Measurements from ENCODE around the gene ZXDA. TPM values are rescaled to one million over a fixed set of nuclear protein-coding genes. Genes with fewer than 3 reads are reported as not detected.

ZXDA gene
- total RNA-seq, 1 donor from 2014 or later, result 4.0 TPM

DNA sequence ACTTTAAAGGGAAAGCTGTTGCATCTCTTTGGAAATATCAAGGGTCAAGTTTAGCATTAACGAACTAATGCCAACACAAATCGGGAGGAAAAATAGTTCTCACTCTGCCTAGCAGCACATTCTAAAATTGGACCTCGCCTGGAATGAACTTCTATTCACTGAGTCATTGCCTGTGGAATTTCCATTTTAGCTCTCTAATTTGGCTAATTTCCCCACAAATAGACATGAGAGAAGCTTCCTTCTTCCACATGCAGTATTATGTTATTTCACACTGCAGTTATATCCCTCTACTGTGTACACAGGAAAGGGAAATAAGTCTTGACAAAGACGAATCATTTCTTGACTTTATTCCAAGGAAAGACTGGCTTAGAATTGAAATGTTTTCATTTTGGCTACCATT, 9.3 kb downstream of the ZXDA start:
- Histone ChIP-seq H3K4me1 (peaks cover 58% of the 10 kb centered on the region), H3K9me3 (replicated peaks) (no peaks in the 10 kb centered on the region), H3K4me3 (peak overlapping the region; percentile 45), H3K27me3 (ENCODE audit: low read depth) (no peaks in the 10 kb centered on the region), H3K27ac (replicated peaks) (peak overlapping the region; percentile 82), H3K36me3 (no peaks in the 10 kb centered on the region)
- TF ChIP-seq, protein P1, sequence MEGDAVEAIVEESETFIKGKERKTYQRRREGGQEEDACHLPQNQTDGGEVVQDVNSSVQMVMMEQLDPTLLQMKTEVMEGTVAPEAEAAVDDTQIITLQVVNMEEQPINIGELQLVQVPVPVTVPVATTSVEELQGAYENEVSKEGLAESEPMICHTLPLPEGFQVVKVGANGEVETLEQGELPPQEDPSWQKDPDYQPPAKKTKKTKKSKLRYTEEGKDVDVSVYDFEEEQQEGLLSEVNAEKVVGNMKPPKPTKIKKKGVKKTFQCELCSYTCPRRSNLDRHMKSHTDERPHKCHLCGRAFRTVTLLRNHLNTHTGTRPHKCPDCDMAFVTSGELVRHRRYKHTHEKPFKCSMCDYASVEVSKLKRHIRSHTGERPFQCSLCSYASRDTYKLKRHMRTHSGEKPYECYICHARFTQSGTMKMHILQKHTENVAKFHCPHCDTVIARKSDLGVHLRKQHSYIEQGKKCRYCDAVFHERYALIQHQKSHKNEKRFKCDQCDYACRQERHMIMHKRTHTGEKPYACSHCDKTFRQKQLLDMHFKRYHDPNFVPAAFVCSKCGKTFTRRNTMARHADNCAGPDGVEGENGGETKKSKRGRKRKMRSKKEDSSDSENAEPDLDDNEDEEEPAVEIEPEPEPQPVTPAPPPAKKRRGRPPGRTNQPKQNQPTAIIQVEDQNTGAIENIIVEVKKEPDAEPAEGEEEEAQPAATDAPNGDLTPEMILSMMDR (IDR thresholded peaks at IDR 0.05; ENCODE audit: borderline replicate concordance), result no peak
- no peak for DNase-seq
- intact Hi-C loops (cut with micrococcal nuclease), result loop anchor here (10.0 kb wide), 1 partner anchor 306 kb away; the partner anchor contains the start of gene ZXDB

DNA sequence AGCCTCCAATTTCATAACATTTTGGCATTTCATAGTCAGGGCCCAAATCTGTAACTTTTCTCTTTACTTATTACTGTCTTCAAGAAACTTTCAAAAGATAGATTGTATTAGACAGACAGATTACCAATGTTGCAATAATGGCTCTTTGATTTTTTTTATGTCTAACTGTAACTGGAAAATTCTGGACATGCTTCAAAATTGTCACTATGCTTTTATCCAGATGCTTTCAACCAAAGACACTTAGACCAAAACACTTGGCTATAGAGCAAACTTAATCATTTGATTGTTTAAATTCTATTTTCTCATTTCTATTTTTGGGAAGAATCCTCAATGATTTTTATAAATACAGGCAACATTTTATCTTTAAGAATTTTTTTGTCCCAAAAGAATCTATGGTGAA, 10.4 kb downstream of the ZXDA start:
- Histone ChIP-seq H3K36me3 (no peaks in the 10 kb centered on the region), H3K9me3 (replicated peaks) (no peaks in the 10 kb centered on the region), H3K4me1 (peaks cover 50% of the 10 kb centered on the region), H3K27ac (replicated peaks) (peak overlapping the region; percentile 82), H3K27me3 (ENCODE audit: low read depth) (no peaks in the 10 kb centered on the region), H3K4me3 (no peak overlapping the region)
- TF ChIP-seq, protein P1 (IDR thresholded peaks at IDR 0.05; ENCODE audit: borderline replicate concordance), result no peak
- intact Hi-C loops (cut with micrococcal nuclease), result loop anchor here (10.0 kb wide), 1 partner anchor 305 kb away; the partner anchor contains the start of gene ZXDB
- no peak for DNase-seq

DNA sequence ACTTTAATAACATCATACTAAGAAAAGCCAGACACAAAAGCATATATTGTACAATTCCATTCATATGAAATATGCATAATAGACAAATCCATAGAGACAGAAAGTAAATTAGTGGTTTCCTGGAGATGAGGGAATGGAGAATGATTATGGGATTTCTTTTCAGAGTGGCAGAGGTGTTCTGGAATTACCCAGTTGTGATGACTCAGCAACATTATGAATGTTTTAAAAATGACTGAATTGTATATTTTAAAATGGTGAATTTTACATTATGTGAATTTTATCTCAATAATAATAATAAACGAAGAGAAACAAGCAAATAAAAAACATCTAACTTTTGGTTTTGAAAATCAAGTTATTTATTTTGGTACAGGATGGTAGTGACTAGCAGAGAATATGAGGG, 11.2 kb downstream of the ZXDA start:
- Histone ChIP-seq H3K9me3 (replicated peaks) (no peaks in the 10 kb centered on the region), H3K4me3 (no peak overlapping the region), H3K4me1 (peaks cover 45% of the 10 kb centered on the region), H3K36me3 (no peaks in the 10 kb centered on the region), H3K27ac (replicated peaks) (no peak overlapping the region), H3K27me3 (ENCODE audit: low read depth) (no peaks in the 10 kb centered on the region)
- intact Hi-C loops (cut with micrococcal nuclease), result no loop called here
- TF ChIP-seq, protein P1 (IDR thresholded peaks at IDR 0.05; ENCODE audit: borderline replicate concordance), result no peak
- DNase-seq, result no peak

DNA sequence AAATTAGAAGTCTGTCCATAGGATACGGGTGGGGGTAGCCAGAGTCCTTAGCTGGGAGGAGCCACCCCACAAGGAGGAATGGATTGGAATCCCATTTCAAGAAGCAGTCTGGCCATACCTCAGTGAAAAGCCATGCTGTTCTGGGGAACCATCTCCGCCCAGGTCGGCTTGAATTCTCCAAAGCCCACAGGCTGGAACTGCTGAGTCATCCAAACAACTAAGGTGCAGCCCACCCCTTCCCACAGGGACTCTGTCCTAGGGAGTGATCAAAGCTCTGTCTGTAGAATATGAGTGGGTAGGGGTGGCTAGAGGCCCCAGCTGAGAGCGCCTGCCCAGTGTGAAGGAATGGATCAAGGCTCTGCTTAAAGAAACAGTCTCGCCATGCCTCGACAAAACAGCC, 38.8 kb downstream of the ZXDA start:
- intact Hi-C loops (cut with micrococcal nuclease), result loop anchor here (10.0 kb wide), 1 partner anchor 47 kb away; no protein-coding TSS in a partner anchor

More for the DNA sequence above, 38.8 kb downstream of the ZXDA start:
- no peaks in the 10 kb centered on the region for H3K27me3 ChIP-seq (ENCODE audit: low read depth)
- no peak overlapping the region for H3K27ac ChIP-seq (replicated peaks)
- TF ChIP-seq, protein P1 (IDR thresholded peaks at IDR 0.05; ENCODE audit: borderline replicate concordance), result no peak
- peaks cover 6% of the 10 kb centered on the region for H3K4me1 ChIP-seq
- no peaks in the 10 kb centered on the region for H3K36me3 ChIP-seq
- no peak overlapping the region for H3K4me3 ChIP-seq
- peaks cover 10% of the 10 kb centered on the region for H3K9me3 ChIP-seq (replicated peaks)
- DNase-seq, result no peak

Other genes with a start within 250 kb of the ZXDA start
- gene NLRP2B, start 230.2 kb downstream of the ZXDA start, total RNA-seq, result not detected